Stimulated activated naive CD8-positive, alpha-beta T cell treated with anti-CD3 and anti-CD28 coated beads, Interleukin-15, Interleukin-2, amounts not matched to agents 100 ng/mL and 50 ng/mL, for 24 hours (primary cell): ENCODE data around the gene RNF227.

Experiments
- H3K27ac Mint-ChIP-seq: one replicate; pipeline ENCODE4 v1.8.0; 2021; ENCODE audit warnings: mild to moderate bottlenecking, mixed read lengths
- H3K27me3 Mint-ChIP-seq: one replicate; pipeline ENCODE4 v1.8.0; 2021; ENCODE audit warnings: mixed read lengths
- H3K36me3 Mint-ChIP-seq: one replicate; pipeline ENCODE4 v1.8.0; 2021; ENCODE audit warnings: low read depth, mixed read lengths
- H3K4me1 Mint-ChIP-seq: one replicate; pipeline ENCODE4 v1.8.0; 2021; ENCODE audit warnings: low read depth, mixed read lengths
- H3K4me3 Mint-ChIP-seq: one replicate; pipeline ENCODE4 v1.8.0; 2021; ENCODE audit warnings: mild to moderate bottlenecking, mixed read lengths
- H3K9me3 Mint-ChIP-seq: one replicate; pipeline ENCODE4 v1.8.0; 2021; ENCODE audit warnings: mixed read lengths

Gene RNF227

GRCh38 chr17:7940034-7940433, 23.9 kb upstream of the RNF227 start:
- no peak overlapping the region for H3K27ac Mint-ChIP-seq
- H3K4me1 Mint-ChIP-seq: peaks cover 7% of the 10 kb centered on the region
- H3K9me3 Mint-ChIP-seq: no peaks in the 10 kb centered on the region
- no peaks in the 10 kb centered on the region for H3K27me3 Mint-ChIP-seq
- H3K4me3 Mint-ChIP-seq: no peak overlapping the region
- H3K36me3 Mint-ChIP-seq: peaks cover 66% of the 10 kb centered on the region

GRCh38 chr17:7935859-7936258, 19.8 kb upstream of the RNF227 start:
- H3K9me3 Mint-ChIP-seq: no peaks in the 10 kb centered on the region
- peaks cover 38% of the 10 kb centered on the region for H3K4me1 Mint-ChIP-seq
- H3K4me3 Mint-ChIP-seq: no peak overlapping the region
- no peak overlapping the region for H3K27ac Mint-ChIP-seq
- H3K27me3 Mint-ChIP-seq: no peaks in the 10 kb centered on the region
- H3K36me3 Mint-ChIP-seq: peaks cover 54% of the 10 kb centered on the region

GRCh38 chr17:7932949-7933348, 16.9 kb upstream of the RNF227 start:
- Mint-ChIP-seq H3K4me1 (peaks cover 46% of the 10 kb centered on the region), H3K27ac (peak overlapping the region; percentile 96), H3K9me3 (no peaks in the 10 kb centered on the region), H3K27me3 (no peaks in the 10 kb centered on the region), H3K36me3 (peaks cover 39% of the 10 kb centered on the region), H3K4me3 (peak overlapping the region; percentile 96)

GRCh38 chr17:7932483-7932891, 16.4 kb upstream of the RNF227 start:
- Mint-ChIP-seq H3K4me3 (peak overlapping the region; percentile 96), H3K27me3 (no peaks in the 10 kb centered on the region), H3K4me1 (peaks cover 46% of the 10 kb centered on the region), H3K9me3 (no peaks in the 10 kb centered on the region), H3K36me3 (peaks cover 41% of the 10 kb centered on the region), H3K27ac (peak overlapping the region; percentile 96)

- Mint-ChIP-seq H3K4me1 (peaks cover 45% of the 10 kb centered on the region), H3K9me3 (no peaks in the 10 kb centered on the region), H3K4me3 (peak within 1 kb of the TSS; percentile 96), H3K27me3 (no peaks in the 10 kb centered on the region), H3K27ac (peak within 1 kb of the TSS; percentile 96), H3K36me3 (peaks cover 37% of the 10 kb centered on the region)
Observed at GRCh38 chr17:7931709-7932482, 15.8 kb upstream of the RNF227 start, which contains the start of the genes CNTROB and TRAPPC1. Gene CNTROB (plus strand): TSS chr17:7932206. CDS start chr17:7933080, 874 bp downstream. Gene TRAPPC1 (minus strand): TSS chr17:7931946. CDS start chr17:7931829, 117 bp downstream.

GRCh38 chr17:7930841-7931631, 14.9 kb upstream of the RNF227 start:
- H3K36me3 Mint-ChIP-seq: peaks cover 28% of the 10 kb centered on the region
- H3K4me3 Mint-ChIP-seq: peak overlapping the region; percentile 96
- H3K4me1 Mint-ChIP-seq: peaks cover 43% of the 10 kb centered on the region
- no peaks in the 10 kb centered on the region for H3K9me3 Mint-ChIP-seq
- H3K27me3 Mint-ChIP-seq: no peaks in the 10 kb centered on the region
- peak overlapping the region; percentile 96 for H3K27ac Mint-ChIP-seq

GRCh38 chr17:7929158-7930023, 13.3 kb upstream of the RNF227 start, which contains the start of gene KCNAB3:
Gene KCNAB3 (minus strand): TSS chr17:7929856. CDS start chr17:7929435, 421 bp downstream.
- Mint-ChIP-seq H3K36me3 (peaks cover 15% of the 10 kb centered on the region), H3K4me3 (peak within 1 kb of the TSS; percentile 96), H3K27me3 (no peaks in the 10 kb centered on the region), H3K27ac (peak within 1 kb of the TSS; percentile 96), H3K4me1 (peaks cover 33% of the 10 kb centered on the region), H3K9me3 (no peaks in the 10 kb centered on the region)

GRCh38 chr17:7927596-7927995, 11.5 kb upstream of the RNF227 start:
- Mint-ChIP-seq H3K9me3 (no peaks in the 10 kb centered on the region), H3K27ac (no peak overlapping the region), H3K4me3 (no peak overlapping the region)

GRCh38 chr17:7922845-7923628, 6.9 kb upstream of the RNF227 start:
- Mint-ChIP-seq H3K27ac (peak overlapping the region; percentile 77), H3K36me3 (peaks cover 8% of the 10 kb centered on the region), H3K9me3 (no peaks in the 10 kb centered on the region), H3K27me3 (no peaks in the 10 kb centered on the region), H3K4me3 (peak overlapping the region; percentile 63), H3K4me1 (peaks cover 21% of the 10 kb centered on the region)

More at GRCh38 chr17:7927596-7927995, 11.5 kb upstream of the RNF227 start:
- no peaks in the 10 kb centered on the region for H3K27me3 Mint-ChIP-seq
- H3K36me3 Mint-ChIP-seq: peaks cover 6% of the 10 kb centered on the region
- H3K4me1 Mint-ChIP-seq: peaks cover 25% of the 10 kb centered on the region

GRCh38 chr17:7922269-7922844, 6.3 kb upstream of the RNF227 start:
- H3K27ac Mint-ChIP-seq: peak overlapping the region; percentile 77
- H3K9me3 Mint-ChIP-seq: no peaks in the 10 kb centered on the region
- peak overlapping the region; percentile 63 for H3K4me3 Mint-ChIP-seq
- peaks cover 5% of the 10 kb centered on the region for H3K36me3 Mint-ChIP-seq
- H3K27me3 Mint-ChIP-seq: no peaks in the 10 kb centered on the region
- peaks cover 21% of the 10 kb centered on the region for H3K4me1 Mint-ChIP-seq

GRCh38 chr17:7916808-7917207, 719 bp upstream of the RNF227 start:
- Mint-ChIP-seq H3K27ac (peak overlapping the region; percentile 19), H3K4me1 (peaks cover 38% of the 10 kb centered on the region), H3K27me3 (no peaks in the 10 kb centered on the region), H3K9me3 (no peaks in the 10 kb centered on the region), H3K4me3 (peak overlapping the region; percentile 48), H3K36me3 (peaks cover 10% of the 10 kb centered on the region)

GRCh38 chr17:7916385-7916682, 245 bp upstream of the RNF227 start:
- Mint-ChIP-seq H3K27me3 (no peaks in the 10 kb centered on the region), H3K4me3 (peak overlapping the region; percentile 48), H3K9me3 (no peaks in the 10 kb centered on the region), H3K27ac (peak overlapping the region; percentile 19), H3K36me3 (peaks cover 13% of the 10 kb centered on the region), H3K4me1 (peaks cover 34% of the 10 kb centered on the region)

- no peaks in the 10 kb centered on the region for H3K9me3 Mint-ChIP-seq
- H3K27me3 Mint-ChIP-seq: no peaks in the 10 kb centered on the region
- H3K4me3 Mint-ChIP-seq: peak overlapping the region; percentile 90
- H3K36me3 Mint-ChIP-seq: peaks cover 24% of the 10 kb centered on the region
- peaks cover 33% of the 10 kb centered on the region for H3K4me1 Mint-ChIP-seq
- peak overlapping the region; percentile 88 for H3K27ac Mint-ChIP-seq
Observed at GRCh38 chr17:7915179-7915610, 894 bp downstream of the RNF227 start.
